Cardiac septum (tissue), 1 donor: Measurements from ENCODE around the gene PPP1R1C. TPM values are rescaled to one million over a fixed set of nuclear protein-coding genes. Genes with fewer than 3 reads are reported as not detected.
"Not testable (repeated sequence)": the region's sequence is repeated elsewhere in the genome, so short reads cannot be mapped to it uniquely, and the experiment has no call there.

Experiments
- DNase-seq: peaks from one replicate; pipeline ENCODE4 v3.0.0-alpha.2; 2020; ENCODE audit warnings: low spot score
- intact Hi-C: fragments of 100-400 bp; cut with DNase I; formaldehyde crosslinking; loops from one replicate; pipeline ENCODE4 v1.14.0; 2022
- total RNA-seq: library from RNA; stranded (reverse); fragmentation: NEBNext Ultra II Directional; extraction: Animal tissue kit (Norgen Biotek cat#: 25700); gene quantifications from one replicate; pipeline ENCODE4 v1.2.1, GENCODE V29; 2021
- donor health status: DM: no; HTN: no; CAD: no.

PPP1R1C gene
- total RNA-seq, 1 donor from 2014 or later, result 29.6 TPM

- DNase-seq, result no peak
- intact Hi-C loops, result no loop called here
Observed at GRCh38 chr2:181998891-181999654, 13.4 kb downstream of the PPP1R1C start.

- intact Hi-C loops, result no loop called here
Observed at GRCh38 chr2:181999911-182000310, 14.3 kb downstream of the PPP1R1C start.

GRCh38 chr2:182004945-182005520, 19.4 kb downstream of the PPP1R1C start:
- no peak for DNase-seq
- intact Hi-C loops, result no loop called here

More at GRCh38 chr2:181999911-182000310, 14.3 kb downstream of the PPP1R1C start:
- no peak for DNase-seq

GRCh38 chr2:182006595-182007341, 21.1 kb downstream of the PPP1R1C start:
- intact Hi-C loops, result no loop called here
- no peak for DNase-seq

- no peak for DNase-seq
- intact Hi-C loops, result no loop called here
Observed at GRCh38 chr2:182014284-182014683, 28.6 kb downstream of the PPP1R1C start.

- DNase-seq, result no peak
- intact Hi-C loops, result no loop called here
Observed at GRCh38 chr2:182015334-182016109, 29.9 kb downstream of the PPP1R1C start.

GRCh38 chr2:182018218-182018617, 32.6 kb downstream of the PPP1R1C start:
- DNase-seq, result no peak
- intact Hi-C loops, result no loop called here

- intact Hi-C loops, result no loop called here
- no peak for DNase-seq
Observed at GRCh38 chr2:182019731-182020130, 34.1 kb downstream of the PPP1R1C start.

- DNase-seq, result no peak
- intact Hi-C loops, result no loop called here
Observed at GRCh38 chr2:182020286-182021070, 34.8 kb downstream of the PPP1R1C start.

- DNase-seq, result no peak
- intact Hi-C loops, result no loop called here
Observed at GRCh38 chr2:182023235-182023634, 37.6 kb downstream of the PPP1R1C start.

GRCh38 chr2:182030875-182031274, 45.2 kb downstream of the PPP1R1C start:
- DNase-seq, result not testable (repeated sequence)

GRCh38 chr2:182031956-182032355, 46.3 kb downstream of the PPP1R1C start:
- intact Hi-C loops, result no loop called here

More at GRCh38 chr2:182030875-182031274, 45.2 kb downstream of the PPP1R1C start:
- intact Hi-C loops, result not testable (repeated sequence)

GRCh38 chr2:182033449-182033848, 47.8 kb downstream of the PPP1R1C start:
- intact Hi-C loops, result no loop called here
- DNase-seq, result no peak

More at GRCh38 chr2:182031956-182032355, 46.3 kb downstream of the PPP1R1C start:
- no peak for DNase-seq

GRCh38 chr2:182038576-182038975, 52.9 kb downstream of the PPP1R1C start:
- intact Hi-C loops, result no loop called here
- no peak for DNase-seq

- intact Hi-C loops, result no loop called here
Observed at GRCh38 chr2:182043021-182043420, 57.4 kb downstream of the PPP1R1C start.

GRCh38 chr2:182043861-182044260, 58.2 kb downstream of the PPP1R1C start:
- intact Hi-C loops, result no loop called here
- DNase-seq, result no peak

More at GRCh38 chr2:182043021-182043420, 57.4 kb downstream of the PPP1R1C start:
- DNase-seq, result no peak

GRCh38 chr2:182047544-182047943, 61.9 kb downstream of the PPP1R1C start:
- intact Hi-C loops, result no loop called here

GRCh38 chr2:182048088-182048487, 62.4 kb downstream of the PPP1R1C start:
- no peak for DNase-seq
- intact Hi-C loops, result no loop called here

More at GRCh38 chr2:182047544-182047943, 61.9 kb downstream of the PPP1R1C start:
- DNase-seq, result no peak

- intact Hi-C loops, result no loop called here
- DNase-seq, result no peak
Observed at GRCh38 chr2:182048621-182049020, 63.0 kb downstream of the PPP1R1C start.
